Dermis blood vessel endothelial cell (primary cell): ENCODE measurements around the gene ADK. TPM values are rescaled to one million over a fixed set of nuclear protein-coding genes. Genes with fewer than 3 reads are reported as not detected.

ENCODE experiments used
- DNase-seq: peaks from one replicate; pipeline ENCODE4 v3.0.0; 2010
- total RNA-seq: library from RNA; depleted of rRNA; stranded (reverse); fragments of >200 nt; gene quantifications from 2 replicates; pipeline ENCODE4 v1.2.3, GENCODE V29; 2014

The ADK gene
- total RNA-seq, 1 donor from 2014 or later: 15.3 TPM

DNA sequence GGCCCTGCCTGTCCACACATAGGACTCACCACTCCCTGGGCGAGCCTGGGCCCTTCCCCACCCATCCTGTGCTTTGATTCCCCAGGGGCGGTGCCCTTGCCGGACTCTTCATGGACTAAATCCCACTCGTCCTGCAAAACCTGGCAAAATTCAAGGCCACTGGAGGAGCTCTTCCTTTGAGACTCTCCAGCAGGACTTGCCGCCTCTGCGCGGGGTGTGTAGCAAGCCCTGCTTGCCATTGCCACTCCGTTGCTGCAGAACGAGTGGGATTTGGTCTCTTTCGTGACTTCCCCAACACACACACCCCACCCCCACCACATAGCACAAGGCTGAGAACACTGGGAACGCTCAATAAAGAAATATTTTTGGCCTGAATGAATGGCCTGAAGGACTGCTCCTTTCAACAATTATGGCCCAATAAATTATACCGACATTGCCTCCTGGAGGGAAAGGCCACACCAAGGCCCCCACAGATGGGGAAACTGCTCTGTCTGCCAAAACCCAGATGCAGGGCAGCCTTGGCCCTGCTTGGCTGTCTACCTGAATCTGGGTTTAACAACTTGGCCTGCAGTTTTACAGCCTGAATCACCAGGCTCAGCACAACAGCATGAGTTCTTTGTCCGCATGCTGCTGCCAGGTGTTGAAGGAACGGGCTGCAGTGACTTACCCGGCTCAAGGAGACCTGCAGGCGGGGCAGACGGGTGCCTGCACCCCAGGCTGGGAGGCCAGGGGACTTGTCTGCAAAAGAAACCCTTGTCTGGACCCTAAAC lies 602.6 kb downstream of the ADK start:
- no peak for DNase-seq

GRCh38 chr10:74754381-74754821 lies 603.4 kb downstream of the ADK start:
- no peak for DNase-seq

DNA sequence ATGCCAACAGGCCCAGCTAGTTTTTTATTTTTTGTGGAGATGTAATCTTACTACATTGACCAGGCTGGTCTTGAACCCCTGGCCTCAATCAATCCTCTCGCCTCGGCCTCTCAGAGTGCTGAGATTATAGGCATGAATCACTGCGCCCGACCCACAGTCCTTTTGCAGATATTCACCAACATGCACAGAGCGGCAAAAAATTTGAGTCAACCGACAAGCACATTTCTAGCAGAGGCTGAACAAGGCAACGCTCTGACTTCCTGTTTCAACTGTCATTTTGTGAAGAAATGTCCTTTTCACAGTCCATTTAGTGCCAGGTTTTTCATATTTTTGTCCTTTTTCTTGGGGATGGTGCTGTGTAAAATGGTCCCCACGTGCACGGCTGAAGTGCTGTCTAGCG lies 604.3 kb downstream of the ADK start:
- DNase-seq: no peak

Other genes starting within 250 kb of the ADK start
- gene PLAU, start 240.1 kb upstream of the ADK start, total RNA-seq: 13.4 and 13.8 TPM in 2 replicates
- gene VCL, start 153.1 kb upstream of the ADK start, total RNA-seq: 107 and 163 TPM in 2 replicates
- gene AP3M1, start 393 bp upstream of the ADK start, total RNA-seq: 32.7 and 57.0 TPM in 2 replicates